ENCODE results near the gene CCDC77.

The CCDC77 gene

GRCh38 chr12:480831-481816 lies 79.7 kb downstream of the CCDC77 start:
- no peak for DNase-seq (ENCODE audit: low read depth, low spot score)

- DNase-seq (ENCODE audit: low read depth, low spot score): no peak
Observed at GRCh38 chr12:482061-482460, 80.6 kb downstream of the CCDC77 start.

DNA sequence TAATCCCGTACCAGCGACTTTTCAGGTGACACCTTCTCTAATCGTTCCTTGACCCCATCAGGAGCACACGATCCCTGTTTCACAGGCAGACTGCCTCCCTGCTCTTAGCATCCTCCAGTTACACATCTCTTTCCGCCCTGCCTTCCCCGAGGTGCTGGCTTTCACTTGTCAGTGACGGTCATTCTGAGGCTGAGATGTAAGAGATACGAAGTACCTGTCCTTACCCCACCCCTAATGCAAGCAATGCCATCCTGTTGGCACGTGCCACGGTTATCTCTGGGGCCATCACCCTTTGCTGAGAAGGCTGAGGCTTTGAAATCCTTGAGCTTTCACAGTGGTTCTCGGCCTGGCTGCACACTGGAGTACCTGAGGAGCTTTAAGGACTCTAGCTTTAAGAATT lies 82.7 kb downstream of the CCDC77 start:
- DNase-seq (ENCODE audit: low read depth, low spot score): no peak

GRCh38 chr12:490260-490659 lies 88.8 kb downstream of the CCDC77 start:
- DNase-seq (ENCODE audit: low read depth, low spot score): no peak
